Left ventricle myocardium inferior (tissue), 1 donor: Measurements from ENCODE around the gene IL17REL. TPM values are rescaled to one million over a fixed set of nuclear protein-coding genes. Genes with fewer than 3 reads are reported as not detected.

ENCODE experiments used
- DNase-seq: peaks from one replicate; pipeline ENCODE4 v3.0.0-alpha.2; 2020
- H3K27ac ChIP-seq: fragments of 200-600 bp; replicated peaks from 2 replicates; pipeline ENCODE4 v1.8.0; 2021
- H3K27me3 ChIP-seq: fragments of 200-600 bp; 2 replicates; pipeline ENCODE4 v1.8.0; 2021; ENCODE audit warnings: low read depth
- H3K36me3 ChIP-seq: fragments of 200-600 bp; 2 replicates; pipeline ENCODE4 v1.8.0; 2021
- H3K4me1 ChIP-seq: fragments of 200-600 bp; 2 replicates; pipeline ENCODE4 v1.8.0; 2021
- H3K4me3 ChIP-seq: fragments of 200-600 bp; 2 replicates; pipeline ENCODE4 v1.8.0; 2021; ENCODE audit warnings: mild to moderate bottlenecking, moderate library complexity
- H3K9me3 ChIP-seq: fragments of 200-600 bp; replicated peaks from 2 replicates; pipeline ENCODE4 v1.8.0; 2021
- intact Hi-C: fragments of 100-400 bp; cut with micrococcal nuclease; formaldehyde crosslinking; loops from one replicate; pipeline ENCODE4 v1.11.0; 2022
- total RNA-seq: library from RNA; stranded (reverse); fragmentation: NEBNext Ultra II Directional; extraction: Animal tissue kit (Norgen Biotek cat#: 25700); gene quantifications from one replicate; pipeline ENCODE4 v1.2.1, GENCODE V29; 2021
- TF ChIP-seq, protein P1 (sequence below): fragments of 200-600 bp; IDR thresholded peaks from 2 replicates; pipeline ENCODE4 v1.8.0; 2021; ENCODE audit warnings: antibody characterized with exemption, mild to moderate bottlenecking, borderline replicate concordance
- donor health status: DM: no; HTN: yes; CAD: no; lungs with severe emphysema.

Gene IL17REL
- total RNA-seq, 1 donor from 2014 or later = not detected

DNA sequence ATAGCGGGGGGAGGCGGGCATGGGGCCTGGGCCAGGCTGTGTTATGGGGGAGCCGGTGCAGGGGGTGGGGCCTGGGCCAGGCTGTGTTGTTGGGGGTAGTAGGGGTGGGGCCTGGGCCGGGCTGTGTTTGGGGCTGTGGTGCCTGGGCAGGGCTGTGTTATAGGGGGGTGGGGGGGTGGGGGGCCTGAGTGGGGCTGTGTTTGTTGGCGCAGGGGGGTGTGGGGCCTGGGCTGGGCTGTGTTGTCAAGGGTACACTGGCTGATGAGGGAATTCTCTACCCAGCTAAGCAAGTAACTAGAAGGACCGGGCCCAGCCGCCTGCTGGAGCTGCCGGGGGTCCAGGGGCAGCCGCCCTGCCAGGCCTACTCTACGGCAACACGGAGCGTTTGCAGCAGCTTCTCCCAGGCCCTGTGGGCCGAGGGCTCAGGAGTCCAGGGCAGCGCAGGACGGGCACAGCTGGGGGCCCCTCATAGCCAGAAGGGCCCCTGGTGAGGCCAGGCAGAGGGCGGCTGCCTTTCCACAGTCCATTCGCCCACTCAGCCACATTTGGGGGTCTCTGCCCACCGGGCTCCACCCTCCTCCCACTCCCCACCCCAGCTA, 62.1 kb downstream of the IL17REL start:
- no peak overlapping the region for H3K27ac ChIP-seq

DNA sequence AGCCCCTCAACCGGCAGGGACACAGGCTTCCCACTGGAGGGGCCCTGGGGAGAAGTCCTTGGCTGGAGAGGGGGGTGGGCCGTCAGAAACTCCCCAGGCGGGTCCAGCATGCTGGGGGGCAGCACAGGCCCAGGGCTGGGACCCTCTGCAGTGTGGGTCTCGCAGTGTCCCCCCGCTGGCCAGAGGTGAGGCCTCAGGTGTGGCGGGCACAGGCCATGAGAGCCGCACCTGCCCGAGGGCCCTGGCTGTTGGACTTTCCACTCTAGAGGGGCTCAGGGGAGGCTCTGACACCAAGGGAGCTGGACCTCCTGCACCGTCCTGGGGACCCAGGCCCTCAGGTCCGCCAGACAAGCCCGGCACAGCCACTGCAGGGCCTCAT, 62.7 kb downstream of the IL17REL start:
- Histone ChIP-seq H3K9me3 (no peaks in the 10 kb centered on the region), H3K36me3 (no peaks in the 10 kb centered on the region), H3K27me3 (no peaks in the 10 kb centered on the region), H3K4me3 (no peak overlapping the region), H3K4me1 (peaks cover 45% of the 10 kb centered on the region), H3K27ac (no peak overlapping the region)
- intact Hi-C loops = no loop called here
- no peak for DNase-seq
- TF ChIP-seq, protein P1, sequence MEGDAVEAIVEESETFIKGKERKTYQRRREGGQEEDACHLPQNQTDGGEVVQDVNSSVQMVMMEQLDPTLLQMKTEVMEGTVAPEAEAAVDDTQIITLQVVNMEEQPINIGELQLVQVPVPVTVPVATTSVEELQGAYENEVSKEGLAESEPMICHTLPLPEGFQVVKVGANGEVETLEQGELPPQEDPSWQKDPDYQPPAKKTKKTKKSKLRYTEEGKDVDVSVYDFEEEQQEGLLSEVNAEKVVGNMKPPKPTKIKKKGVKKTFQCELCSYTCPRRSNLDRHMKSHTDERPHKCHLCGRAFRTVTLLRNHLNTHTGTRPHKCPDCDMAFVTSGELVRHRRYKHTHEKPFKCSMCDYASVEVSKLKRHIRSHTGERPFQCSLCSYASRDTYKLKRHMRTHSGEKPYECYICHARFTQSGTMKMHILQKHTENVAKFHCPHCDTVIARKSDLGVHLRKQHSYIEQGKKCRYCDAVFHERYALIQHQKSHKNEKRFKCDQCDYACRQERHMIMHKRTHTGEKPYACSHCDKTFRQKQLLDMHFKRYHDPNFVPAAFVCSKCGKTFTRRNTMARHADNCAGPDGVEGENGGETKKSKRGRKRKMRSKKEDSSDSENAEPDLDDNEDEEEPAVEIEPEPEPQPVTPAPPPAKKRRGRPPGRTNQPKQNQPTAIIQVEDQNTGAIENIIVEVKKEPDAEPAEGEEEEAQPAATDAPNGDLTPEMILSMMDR = no peak

More for the DNA sequence above, 62.1 kb downstream of the IL17REL start:
- Histone ChIP-seq H3K4me3 (no peak overlapping the region), H3K27me3 (no peaks in the 10 kb centered on the region), H3K36me3 (no peaks in the 10 kb centered on the region), H3K4me1 (peaks cover 51% of the 10 kb centered on the region), H3K9me3 (no peaks in the 10 kb centered on the region)
- intact Hi-C loops = no loop called here
- DNase-seq = no peak
- TF ChIP-seq, protein P1 = no peak

DNA sequence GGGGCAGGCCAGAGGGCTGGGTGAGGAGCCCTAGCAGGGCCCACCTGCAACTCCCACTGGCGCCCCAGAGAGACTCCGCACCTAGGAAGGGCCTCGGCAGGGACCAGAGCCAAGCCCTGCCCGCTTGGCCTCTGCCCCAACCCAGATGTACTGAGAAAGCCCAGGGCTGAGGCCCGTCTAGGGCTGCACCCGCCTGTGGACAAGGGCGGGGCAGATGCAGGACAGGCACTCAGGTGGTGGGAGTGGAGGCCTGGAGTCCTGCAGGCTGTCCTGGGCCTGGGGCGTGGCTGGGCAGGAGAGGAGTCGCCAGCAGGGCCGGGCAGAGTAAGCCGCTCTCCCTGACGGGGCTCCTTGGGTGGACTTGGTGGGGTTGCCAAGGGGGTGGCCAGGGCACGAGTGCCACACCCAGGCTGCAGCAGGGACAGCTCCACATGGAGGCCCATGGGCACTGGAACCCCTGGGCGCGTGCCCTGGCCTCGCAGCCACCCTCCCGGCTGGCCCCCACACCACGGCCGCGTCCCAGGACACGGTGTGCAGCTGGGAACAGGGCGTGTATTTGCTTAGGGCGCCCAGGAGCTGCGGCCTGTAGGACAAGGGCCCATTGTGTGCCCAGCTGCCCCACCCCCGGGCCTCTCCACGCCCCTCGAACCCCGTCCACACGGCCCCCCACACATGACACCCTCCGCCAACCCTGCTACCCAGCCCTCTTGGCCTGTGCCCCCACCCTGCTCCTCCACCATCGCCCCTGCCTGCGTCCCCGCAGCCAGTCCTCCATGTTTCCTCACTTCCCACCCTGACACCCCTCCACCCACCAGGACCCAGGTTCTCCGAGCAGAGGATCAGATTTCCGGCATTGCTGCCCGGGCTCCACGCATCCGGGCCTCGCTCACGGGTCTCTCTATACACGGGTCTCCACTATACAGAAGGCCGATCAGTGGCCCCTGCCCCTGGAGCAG, 63.3 kb downstream of the IL17REL start:
- DNase-seq = no peak
- Histone ChIP-seq H3K27ac (no peak overlapping the region), H3K36me3 (no peaks in the 10 kb centered on the region), H3K4me3 (no peak overlapping the region), H3K9me3 (no peaks in the 10 kb centered on the region), H3K4me1 (peaks cover 39% of the 10 kb centered on the region), H3K27me3 (no peaks in the 10 kb centered on the region)
- intact Hi-C loops = no loop called here
- TF ChIP-seq, protein P1 = no peak

DNA sequence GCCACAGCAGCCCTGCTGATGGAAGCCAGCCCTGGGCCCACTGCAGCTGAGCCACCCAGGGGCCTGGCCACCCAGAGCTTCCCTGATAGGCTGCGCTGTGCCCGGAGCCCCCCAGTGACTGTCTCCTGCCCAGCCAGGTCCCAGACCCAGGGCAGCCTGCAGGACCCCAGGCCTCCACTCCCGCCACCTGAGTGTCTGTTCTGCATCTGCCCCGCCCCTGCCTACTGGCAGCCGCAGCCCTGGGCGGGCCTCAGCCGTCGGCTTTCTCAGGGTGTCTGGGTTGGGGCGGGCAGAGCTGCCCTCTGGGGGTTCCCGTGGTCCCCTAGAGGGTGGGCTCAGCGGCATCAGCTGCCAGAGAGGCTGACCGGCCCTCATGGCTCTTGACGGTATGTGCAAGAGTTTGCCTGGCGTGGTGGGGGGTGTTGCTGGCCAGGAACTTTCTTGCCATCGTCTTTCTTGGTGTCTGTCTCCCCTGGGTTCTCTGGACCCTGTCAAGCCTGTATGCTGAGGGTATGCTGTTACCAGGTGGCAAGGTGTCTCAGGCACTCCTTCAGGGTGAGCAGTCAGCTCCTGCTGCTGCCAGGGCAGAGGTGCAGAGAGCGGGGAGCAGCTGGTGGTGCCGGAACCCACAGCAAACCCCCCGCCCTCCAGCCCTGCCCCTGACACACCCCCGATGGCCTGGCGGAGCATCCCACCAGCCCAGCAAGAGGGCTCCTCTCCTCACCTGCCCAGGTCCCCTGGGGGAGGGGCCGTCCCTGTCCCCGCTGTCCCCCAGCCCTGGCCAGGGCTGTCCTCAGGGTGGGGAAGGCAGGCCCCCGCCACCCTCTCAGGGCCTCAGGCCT, 64.2 kb downstream of the IL17REL start:
- H3K36me3 ChIP-seq = no peaks in the 10 kb centered on the region
- intact Hi-C loops = no loop called here
- H3K27ac ChIP-seq = no peak overlapping the region
- no peak for DNase-seq
- H3K4me1 ChIP-seq = peaks cover 30% of the 10 kb centered on the region
- H3K9me3 ChIP-seq = no peaks in the 10 kb centered on the region
- no peak overlapping the region for H3K4me3 ChIP-seq
- TF ChIP-seq, protein P1 = no peak
- no peaks in the 10 kb centered on the region for H3K27me3 ChIP-seq

DNA sequence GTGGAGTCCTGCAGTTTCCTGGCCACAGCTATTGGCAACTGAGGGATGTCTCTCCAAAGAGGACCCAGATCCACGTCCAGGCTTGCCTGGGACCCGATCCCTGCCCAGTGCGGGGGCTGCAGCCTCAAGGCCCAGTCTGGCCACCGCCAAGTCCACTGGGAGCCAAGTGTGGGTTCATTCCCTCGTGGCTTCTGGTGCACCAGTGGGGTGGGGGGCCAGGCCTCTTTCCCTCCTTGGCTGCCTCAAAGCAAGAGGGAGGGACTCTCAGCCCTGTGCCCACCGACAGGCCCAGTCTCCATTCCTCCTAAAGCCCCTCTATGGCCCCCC, 65.3 kb downstream of the IL17REL start:
- no peaks in the 10 kb centered on the region for H3K36me3 ChIP-seq
- H3K27ac ChIP-seq = no peak overlapping the region
- intact Hi-C loops = no loop called here
- H3K4me1 ChIP-seq = peaks cover 19% of the 10 kb centered on the region
- TF ChIP-seq, protein P1 = no peak
- no peaks in the 10 kb centered on the region for H3K27me3 ChIP-seq
- H3K9me3 ChIP-seq = no peaks in the 10 kb centered on the region
- no peak overlapping the region for H3K4me3 ChIP-seq
- no peak for DNase-seq
